Gastrocnemius medialis (tissue), 4 donors: Measurements from ENCODE around the gene PACS2. TPM values are rescaled to one million over a fixed set of nuclear protein-coding genes. Genes with fewer than 3 reads are reported as not detected.
"Not testable (repeated sequence)": the region's sequence is repeated elsewhere in the genome, so short reads cannot be mapped to it uniquely, and the experiment has no call there.

Experiments used
- ATAC-seq, 2 donors: fragments of 150-250 bp; one replicate each; pipeline ENCODE4 v1.9.1; 2016
- DNase-seq, 2 donors: peaks; one replicate each; pipeline ENCODE4 v3.0.0-alpha.2; 2019
- H3K27ac ChIP-seq, 4 donors: fragments of 200-600 bp; sonication (generic); 1 replicate in 1 of 4; 2 replicates in 3 of 4; pipeline ENCODE4 v1.5.1; 2016 to 2018; ENCODE audit warnings: mild to moderate bottlenecking in 2 of 4, moderate library complexity in 1 of 4
- H3K27me3 ChIP-seq, 3 donors: fragments of 200-600 bp; sonication (generic) in 2 of 3; 1 replicate in 1 of 3; 2 replicates in 2 of 3; pipeline versions ENCODE4 v1.5.1 to v1.6.0; 2016 to 2019; ENCODE audit warnings: mild to moderate bottlenecking in 1 of 3, moderate library complexity in 1 of 3
- H3K36me3 ChIP-seq, 2 donors: fragments of 200-600 bp; sonication (generic) in 1 of 2; one replicate each; pipeline ENCODE4 v1.5.1; 2017 to 2018
- H3K4me1 ChIP-seq, 2 donors: fragments of 200-600 bp; sonication (generic) in 1 of 2; one replicate each; pipeline ENCODE4 v1.5.1; 2016 to 2017; ENCODE audit warnings: mild to moderate bottlenecking in 2 of 2
- H3K4me3 ChIP-seq, 4 donors: fragments of 200-600 bp; sonication (generic) in 3 of 4; 1 replicate in 1 of 4; 2 replicates in 3 of 4; pipeline ENCODE4 v1.5.1; 2016 to 2019; ENCODE audit warnings: mild to moderate bottlenecking in 2 of 4
- H3K9me3 ChIP-seq, 3 donors: fragments of 200-600 bp; sonication (generic) in 2 of 3; 1 replicate in 1 of 3; 2 replicates in 2 of 3; pipeline ENCODE4 v1.5.1; 2016 to 2019
- CTCF ChIP-seq, 5 experiments: fragments of 450-650 bp in 3 of 5; fragments of 200-600 bp in 2 of 5; sonication (generic) in 2 of 5; IDR thresholded peaks in 4 of 5; conservative IDR thresholded peaks in 1 of 5; 1 replicate in 4 of 5; 2 replicates in 1 of 5; pipeline ENCODE4 v1.5.1; 2016 to 2019; ENCODE audit warnings: antibody characterized with exemption in 5 of 5, mild to moderate bottlenecking in 3 of 5, moderate library complexity in 3 of 5
- POLR2A ChIP-seq, 2 donors: fragments of 450-650 bp; IDR thresholded peaks; one replicate each; pipeline ENCODE4 v1.6.1; 2017; ENCODE audit warnings: antibody characterized with exemption in 2 of 2, mild to moderate bottlenecking in 2 of 2, moderate library complexity in 2 of 2
- in situ Hi-C, 4 donors: fragments of 200-750 bp; cut with MboI; loops; one replicate each; pipeline versions ENCODE4 v1.15.0 to v1.8.0; 2017; ENCODE audit warnings: low sequenced_read_pairs in 4 of 4
- intact Hi-C: fragments of 100-400 bp; cut with DNase I; formaldehyde crosslinking; loops from one replicate; pipeline ENCODE4 v1.15.1; 2023; ENCODE audit warnings: low total_unique reads
- total RNA-seq, 4 donors: library from RNA; depleted of rRNA; stranded (reverse); fragments of >200 nt; gene quantifications; one replicate each; pipeline versions ENCODE4 v1.1.0 to v1.2.3, GENCODE V29; 2016

Gene PACS2
- total RNA-seq, 4 donors from 2014 or later, result 81.0 to 115 (median 93.1) TPM

- intact Hi-C loops, result no loop called here
- no peak for ATAC-seq
- H3K9me3 ChIP-seq, result no peaks in the 10 kb centered on the region
- no peak for DNase-seq
- H3K27me3 ChIP-seq, result no peaks in the 10 kb centered on the region
- TF ChIP-seq POLR2A (IDR thresholded peaks at IDR 0.05) (no peak), CTCF (IDR thresholded peaks at IDR 0.05 in 4 of 5, conservative IDR thresholded peaks at IDR 0.05 in 1 of 5) (no peak)
- no peaks in the 10 kb centered on the region for H3K36me3 ChIP-seq
- H3K4me1 ChIP-seq, result peaks cover 78 to 87% of the 10 kb centered on the region in 2 donors
- H3K27ac ChIP-seq, result peak overlapping the region in 3 of 4 donors; percentile 35 to 59 (median 46)
- in situ Hi-C loops, result loop anchor here in 1 of 4 donors (25.0 kb wide), 1 partner anchor 121 kb away; no protein-coding TSS in a partner anchor
- H3K4me3 ChIP-seq, result no peak overlapping the region
Measured at GRCh38 chr14:105333020-105333490, 18.5 kb downstream of the PACS2 start.

- Histone ChIP-seq H3K9me3 (no peaks in the 10 kb centered on the region), H3K4me3 (no peak overlapping the region), H3K27ac (peak overlapping the region in 3 of 4 donors; percentile 35 to 59 (median 46)), H3K4me1 (peaks cover 78 to 86% of the 10 kb centered on the region in 2 donors), H3K27me3 (no peaks in the 10 kb centered on the region), H3K36me3 (no peaks in the 10 kb centered on the region)
- intact Hi-C loops (no loop called here), in situ Hi-C loops (loop anchor here in 1 of 4 donors (25.0 kb wide), 1 partner anchor 121 kb away; no protein-coding TSS in a partner anchor)
- DNase-seq, result no peak
- ATAC-seq, result peak in 1 of 2 donors; percentile 23
- TF ChIP-seq POLR2A (IDR thresholded peaks at IDR 0.05) (no peak), CTCF (IDR thresholded peaks at IDR 0.05 in 4 of 5, conservative IDR thresholded peaks at IDR 0.05 in 1 of 5) (no peak)
Measured at GRCh38 chr14:105333613-105334364, 19.2 kb downstream of the PACS2 start.

GRCh38 chr14:105334383-105335230, 20.1 kb downstream of the PACS2 start:
- in situ Hi-C loops, result loop anchor here in 1 of 4 donors (25.0 kb wide), 1 partner anchor 122 kb away; no protein-coding TSS in a partner anchor
- Histone ChIP-seq H3K4me3 (no peak overlapping the region), H3K9me3 (no peaks in the 10 kb centered on the region), H3K36me3 (no peaks in the 10 kb centered on the region), H3K27ac (peak overlapping the region in 2 of 4 donors; percentile 35 to 46), H3K27me3 (no peaks in the 10 kb centered on the region), H3K4me1 (peaks cover 72 to 78% of the 10 kb centered on the region in 2 donors)
- ATAC-seq (no peak), DNase-seq (no peak)
- intact Hi-C loops, result no loop called here
- no peak for TF ChIP-seq CTCF (IDR thresholded peaks at IDR 0.05 in 4 of 5, conservative IDR thresholded peaks at IDR 0.05 in 1 of 5)
- no peak for TF ChIP-seq POLR2A (IDR thresholded peaks at IDR 0.05)

- Histone ChIP-seq H3K27ac (peak overlapping the region in 1 of 4 donors; percentile 57), H3K4me1 (peaks cover 69 to 72% of the 10 kb centered on the region in 2 donors)
- intact Hi-C loops, ATAC-seq, H3K4me3 ChIP-seq, H3K27me3 ChIP-seq, H3K36me3 ChIP-seq, DNase-seq, H3K9me3 ChIP-seq: not testable (repeated sequence)
- in situ Hi-C loops, result loop anchor here in 1 of 4 donors (25.0 kb wide), 1 partner anchor 123 kb away; no protein-coding TSS in a partner anchor
Measured at GRCh38 chr14:105335231-105335542, 20.6 kb downstream of the PACS2 start.
